CD4-positive, CD25-positive, alpha-beta regulatory T cell (primary cell): Measurements from ENCODE around the gene DNAH2. TPM values are rescaled to one million over a fixed set of nuclear protein-coding genes. Genes with fewer than 3 reads are reported as not detected.

Source experiments
- ATAC-seq, 2 donors: fragments of 150-1000 bp; cut with Tn5 transposase; one replicate each; pipeline ENCODE4 v1.10.0; 2021; ENCODE audit warnings: low read depth in 2 of 2, moderate number of reproducible peaks in 2 of 2, moderate library complexity in 1 of 2
- DNase-seq, 3 donors: peaks; one replicate each; pipeline versions ENCODE4 v3.0.0 to v3.0.0-alpha.2; 2012 to 2022; ENCODE audit warnings: mixed read lengths in 1 of 3
- H3K27ac ChIP-seq: one replicate; pipeline ENCODE4 v1.7.0; 2013; ENCODE audit warnings: mild to moderate bottlenecking, low read length; ENCODE audit not compliant: insufficient read depth, poor library complexity, severe bottlenecking
- H3K27me3 ChIP-seq: one replicate; pipeline ENCODE4 v1.7.0; 2013; ENCODE audit warnings: low read length; ENCODE audit not compliant: control insufficient read depth, insufficient read depth
- H3K36me3 ChIP-seq: one replicate; pipeline ENCODE4 v1.7.0; 2013; ENCODE audit warnings: mild to moderate bottlenecking, low read length, moderate library complexity; ENCODE audit not compliant: control insufficient read depth, insufficient read depth
- H3K4me1 ChIP-seq: 2 replicates; pipeline ENCODE4 v1.7.0; 2013; ENCODE audit warnings: mild to moderate bottlenecking, low read length; ENCODE audit not compliant: insufficient read depth, control insufficient read depth, poor library complexity, severe bottlenecking
- H3K4me3 ChIP-seq: one replicate; pipeline ENCODE4 v1.7.0; 2013; ENCODE audit warnings: low read depth, mild to moderate bottlenecking, low read length, moderate library complexity
- H3K9me3 ChIP-seq, 2 experiments: 1 replicate in 1 of 2; 2 replicates in 1 of 2; pipeline ENCODE4 v1.7.0; 2013; ENCODE audit warnings: low read length in 2 of 2, mild to moderate bottlenecking in 1 of 2, moderate library complexity in 1 of 2; ENCODE audit not compliant: control insufficient read depth in 2 of 2
- H3K27ac Mint-ChIP-seq, 3 donors: one replicate each; pipeline ENCODE4 v1.8.0; 2020 to 2022; ENCODE audit warnings: mild to moderate bottlenecking in 3 of 3, mixed read lengths in 3 of 3, moderate library complexity in 2 of 3
- H3K27me3 Mint-ChIP-seq: one replicate; pipeline ENCODE4 v1.8.0; 2022; ENCODE audit warnings: mild to moderate bottlenecking, mixed read lengths
- H3K36me3 Mint-ChIP-seq: one replicate; pipeline ENCODE4 v1.8.0; 2020; ENCODE audit warnings: mixed read lengths
- H3K4me1 Mint-ChIP-seq, 4 donors: one replicate each; pipeline ENCODE4 v1.8.0; 2020 to 2022; ENCODE audit warnings: mixed read lengths in 4 of 4, mild to moderate bottlenecking in 1 of 4
- H3K4me3 Mint-ChIP-seq, 4 donors: one replicate each; pipeline ENCODE4 v1.8.0; 2020 to 2022; ENCODE audit warnings: mild to moderate bottlenecking in 4 of 4, mixed read lengths in 4 of 4, moderate library complexity in 3 of 4
- H3K9me3 Mint-ChIP-seq, 7 donors: one replicate each; pipeline ENCODE4 v1.8.0; 2020 to 2022; ENCODE audit warnings: mixed read lengths in 7 of 7, mild to moderate bottlenecking in 3 of 7, moderate library complexity in 2 of 7
- polyA plus RNA-seq, 4 donors: library from polyadenylated mRNA; unstranded; fragments of 300-500 nt; fragmentation: Illumina TruSeq; gene quantifications; one replicate each; pipeline ENCODE4 v1.2.3, GENCODE V29; 2021
- total RNA-seq: library from RNA; stranded (reverse); gene quantifications from one replicate; pipeline ENCODE4 v1.2.3, GENCODE V29; 2022

The DNAH2 gene
- total and polyA plus RNA-seq, 5 donors from 2014 or later: not detected

DNA sequence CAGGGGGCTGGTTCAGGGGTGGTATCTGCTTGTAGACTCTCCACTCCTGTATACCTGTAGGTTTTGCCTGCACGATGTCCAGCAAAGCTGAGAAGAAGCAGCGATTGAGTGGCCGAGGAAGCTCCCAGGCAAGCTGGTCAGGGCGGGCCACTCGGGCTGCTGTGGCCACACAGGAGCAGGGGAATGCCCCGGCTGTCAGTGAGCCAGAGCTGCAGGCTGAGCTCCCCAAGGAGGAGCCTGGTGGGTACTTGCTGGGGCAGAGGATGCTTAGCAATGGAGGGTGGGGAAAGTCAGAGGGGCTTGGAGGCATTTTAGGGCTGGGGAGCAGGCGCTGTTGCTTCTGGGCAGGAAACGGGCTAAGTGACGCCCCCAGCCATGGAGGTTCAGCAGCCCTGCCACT, 2.1 kb downstream of the DNAH2 start:
- no peaks in the 10 kb centered on the region for H3K9me3 ChIP-seq
- Mint-ChIP-seq H3K4me1 (peaks cover 0 to 16% (median 6%) of the 10 kb centered on the region in 4 donors), H3K27ac (no peak overlapping the region), H3K4me3 (no peak overlapping the region), H3K27me3 (peaks cover 74% of the 10 kb centered on the region), H3K9me3 (peaks cover 0 to 3% (median 0%) of the 10 kb centered on the region in 7 donors), H3K36me3 (no peaks in the 10 kb centered on the region)
- no peaks in the 10 kb centered on the region for H3K36me3 ChIP-seq
- H3K4me1 ChIP-seq: peaks cover 15% of the 10 kb centered on the region
- DNase-seq (no peak), ATAC-seq (no peak)
- H3K4me3 ChIP-seq: no peak overlapping the region
- peaks cover 27% of the 10 kb centered on the region for H3K27me3 ChIP-seq
- H3K27ac ChIP-seq: no peak overlapping the region

DNA sequence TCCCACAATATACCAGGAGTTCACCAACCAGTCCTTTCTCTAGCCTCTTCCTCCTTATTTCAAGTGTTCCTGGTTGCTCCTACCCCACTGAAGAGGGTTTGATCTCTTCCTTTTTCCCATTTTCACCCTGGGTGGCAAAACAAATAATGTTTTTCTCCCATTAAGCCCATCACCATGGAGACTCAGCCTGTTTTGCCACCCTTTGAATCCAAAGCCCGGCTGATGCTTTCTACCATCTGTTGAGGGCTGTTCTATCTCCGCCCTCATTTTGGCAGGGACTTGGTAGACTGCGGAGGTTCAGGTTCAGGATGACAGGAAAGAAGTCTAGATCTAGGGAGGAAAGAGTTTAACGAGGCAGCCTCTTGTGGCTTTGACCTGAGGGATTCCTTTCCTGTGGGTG, 2.6 kb downstream of the DNAH2 start:
- Histone ChIP-seq H3K27me3 (peaks cover 27% of the 10 kb centered on the region), H3K4me3 (no peak overlapping the region), H3K4me1 (peaks cover 15% of the 10 kb centered on the region), H3K36me3 (no peaks in the 10 kb centered on the region), H3K27ac (no peak overlapping the region), H3K9me3 (no peaks in the 10 kb centered on the region)
- H3K27me3 Mint-ChIP-seq: peaks cover 74% of the 10 kb centered on the region
- peaks cover 0 to 16% (median 6%) of the 10 kb centered on the region in 4 donors for H3K4me1 Mint-ChIP-seq
- no peak overlapping the region for H3K4me3 Mint-ChIP-seq
- H3K9me3 Mint-ChIP-seq: peaks cover 0 to 3% (median 0%) of the 10 kb centered on the region in 7 donors
- no peak for ATAC-seq
- no peaks in the 10 kb centered on the region for H3K36me3 Mint-ChIP-seq
- H3K27ac Mint-ChIP-seq: no peak overlapping the region
- DNase-seq: no peak

DNA sequence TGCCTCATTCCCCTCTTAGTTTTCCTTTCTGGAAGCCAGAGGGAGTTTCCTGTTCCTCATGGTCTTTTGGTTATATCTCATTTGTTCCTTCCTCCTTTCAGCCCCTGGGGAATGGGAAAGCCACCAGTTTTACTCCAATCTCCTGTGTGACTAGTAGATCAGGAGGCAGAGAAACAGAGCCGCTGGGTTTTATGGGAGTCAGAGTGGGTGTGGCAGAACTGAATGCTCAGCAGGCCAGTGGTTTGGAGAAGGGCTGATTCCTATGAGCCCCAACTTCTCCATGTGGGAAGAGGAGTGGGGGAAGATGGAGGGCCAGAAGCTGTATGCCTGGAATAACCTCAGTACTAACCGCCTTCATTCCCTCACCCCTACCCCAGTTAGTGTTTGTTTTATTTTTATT, 4.1 kb downstream of the DNAH2 start:
- DNase-seq: no peak
- H3K9me3 Mint-ChIP-seq: peaks cover 0 to 4% (median 0%) of the 10 kb centered on the region in 7 donors
- Histone ChIP-seq H3K4me1 (peaks cover 15% of the 10 kb centered on the region), H3K36me3 (no peaks in the 10 kb centered on the region), H3K27ac (no peak overlapping the region), H3K9me3 (no peaks in the 10 kb centered on the region), H3K4me3 (no peak overlapping the region), H3K27me3 (peaks cover 14% of the 10 kb centered on the region)
- H3K27ac Mint-ChIP-seq: no peak overlapping the region
- no peaks in the 10 kb centered on the region for H3K36me3 Mint-ChIP-seq
- no peak overlapping the region for H3K4me3 Mint-ChIP-seq
- H3K27me3 Mint-ChIP-seq: peaks cover 62% of the 10 kb centered on the region
- no peak for ATAC-seq
- H3K4me1 Mint-ChIP-seq: peaks cover 0 to 12% (median 6%) of the 10 kb centered on the region in 4 donors

GRCh38 chr17:7727886-7728285, 10.3 kb downstream of the DNAH2 start:
- peaks cover 1% of the 10 kb centered on the region for H3K27me3 ChIP-seq
- no peaks in the 10 kb centered on the region for H3K36me3 Mint-ChIP-seq

DNA sequence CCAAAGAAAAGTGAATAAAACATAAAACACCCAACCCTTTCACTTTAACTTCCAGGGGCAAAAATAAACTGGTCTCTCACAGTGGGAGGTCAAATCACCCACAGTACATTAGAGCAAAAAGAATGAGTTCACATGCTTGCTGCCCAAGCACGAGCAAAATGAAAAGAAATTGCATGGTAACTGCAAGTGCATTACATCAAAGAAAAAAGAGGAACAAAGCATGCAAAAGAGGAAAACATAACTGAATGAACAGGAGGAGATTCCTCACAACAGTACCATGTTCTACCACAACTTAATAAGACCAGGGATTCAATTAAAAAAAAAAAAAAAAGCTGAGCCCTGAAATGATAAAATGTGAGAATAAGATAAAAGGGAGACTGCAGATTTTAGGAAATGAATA, 12.3 kb downstream of the DNAH2 start:
- Histone ChIP-seq H3K36me3 (no peaks in the 10 kb centered on the region), H3K9me3 (no peaks in the 10 kb centered on the region), H3K27me3 (peaks cover 1% of the 10 kb centered on the region), H3K4me1 (no peaks in the 10 kb centered on the region), H3K4me3 (no peak overlapping the region), H3K27ac (no peak overlapping the region)
- ATAC-seq: no peak
- H3K27me3 Mint-ChIP-seq: peaks cover 25% of the 10 kb centered on the region
- DNase-seq: no peak
- no peak overlapping the region for H3K4me3 Mint-ChIP-seq
- H3K36me3 Mint-ChIP-seq: no peaks in the 10 kb centered on the region
- peaks cover 0 to 2% (median 0%) of the 10 kb centered on the region in 7 donors for H3K9me3 Mint-ChIP-seq
- no peak overlapping the region for H3K27ac Mint-ChIP-seq
- H3K4me1 Mint-ChIP-seq: no peaks in the 10 kb centered on the region

More at GRCh38 chr17:7727886-7728285, 10.3 kb downstream of the DNAH2 start:
- H3K4me1 Mint-ChIP-seq: no peaks in the 10 kb centered on the region
- no peaks in the 10 kb centered on the region for H3K9me3 ChIP-seq
- no peak for DNase-seq
- no peaks in the 10 kb centered on the region for H3K4me1 ChIP-seq
- H3K27me3 Mint-ChIP-seq: peaks cover 35% of the 10 kb centered on the region
- peaks cover 0 to 2% (median 0%) of the 10 kb centered on the region in 7 donors for H3K9me3 Mint-ChIP-seq
- no peak overlapping the region for H3K27ac ChIP-seq
- ATAC-seq: no peak
- H3K27ac Mint-ChIP-seq: no peak overlapping the region
- H3K4me3 Mint-ChIP-seq: no peak overlapping the region
- no peak overlapping the region for H3K4me3 ChIP-seq
- H3K36me3 ChIP-seq: no peaks in the 10 kb centered on the region

- Mint-ChIP-seq H3K4me3 (no peak overlapping the region), H3K9me3 (no peaks in the 10 kb centered on the region), H3K36me3 (no peaks in the 10 kb centered on the region), H3K4me1 (no peaks in the 10 kb centered on the region), H3K27ac (no peak overlapping the region), H3K27me3 (peaks cover 21% of the 10 kb centered on the region)
- Histone ChIP-seq H3K27ac (no peak overlapping the region), H3K4me3 (no peak overlapping the region), H3K36me3 (no peaks in the 10 kb centered on the region), H3K27me3 (peaks cover 4% of the 10 kb centered on the region), H3K4me1 (no peaks in the 10 kb centered on the region), H3K9me3 (no peaks in the 10 kb centered on the region)
- ATAC-seq (no peak), DNase-seq (no peak)
Measured at GRCh38 chr17:7732981-7733539, 15.5 kb downstream of the DNAH2 start.

DNA sequence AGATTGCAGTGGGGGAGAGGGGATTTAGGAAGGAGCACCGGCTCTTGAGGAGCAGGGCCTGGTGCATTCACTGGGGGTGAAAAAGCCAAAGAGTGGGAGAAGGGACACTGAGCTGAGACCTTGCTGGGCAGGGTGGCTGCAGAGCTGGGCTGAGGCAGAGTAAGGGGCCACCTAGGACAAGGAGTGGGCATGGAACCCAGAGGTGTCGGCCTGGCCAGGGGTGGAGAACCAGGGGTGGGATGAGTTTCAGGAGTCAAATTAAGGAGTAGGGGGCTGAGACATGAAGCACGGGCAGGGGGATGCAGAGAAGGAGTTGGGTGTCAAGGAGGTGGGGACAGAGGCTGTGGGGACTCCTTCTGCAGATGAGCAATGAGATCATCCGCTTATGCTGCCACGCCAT, 20.1 kb downstream of the DNAH2 start:
- no peaks in the 10 kb centered on the region for H3K9me3 Mint-ChIP-seq
- ATAC-seq (no peak), DNase-seq (no peak)
- no peak overlapping the region for H3K27ac Mint-ChIP-seq
- no peaks in the 10 kb centered on the region for H3K36me3 ChIP-seq
- H3K4me1 ChIP-seq: no peaks in the 10 kb centered on the region
- no peaks in the 10 kb centered on the region for H3K36me3 Mint-ChIP-seq
- H3K27ac ChIP-seq: no peak overlapping the region
- no peaks in the 10 kb centered on the region for H3K9me3 ChIP-seq
- H3K4me1 Mint-ChIP-seq: peaks cover 0 to 3% (median 0%) of the 10 kb centered on the region in 4 donors
- no peak overlapping the region for H3K4me3 Mint-ChIP-seq
- H3K27me3 ChIP-seq: peaks cover 2% of the 10 kb centered on the region
- peaks cover 17% of the 10 kb centered on the region for H3K27me3 Mint-ChIP-seq
- no peak overlapping the region for H3K4me3 ChIP-seq

DNA sequence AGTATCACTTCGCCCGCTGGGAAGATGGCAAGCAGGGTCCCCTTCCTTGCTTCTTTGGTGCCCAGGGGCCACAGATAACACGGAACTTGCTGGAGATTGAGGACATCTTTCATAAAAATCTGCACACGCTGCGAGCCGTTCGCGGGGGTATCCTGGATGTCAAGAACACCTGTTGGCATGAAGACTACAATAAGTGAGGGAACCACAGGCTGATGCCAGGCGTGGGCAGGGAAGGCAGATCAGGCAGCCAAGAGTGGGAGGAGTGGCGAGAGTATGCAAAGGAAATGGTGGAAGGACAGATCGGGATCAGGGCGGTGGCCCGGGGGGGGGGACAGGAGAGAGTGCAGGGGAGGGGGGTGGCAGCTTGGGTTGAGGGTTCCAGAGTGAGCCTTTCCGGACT, 22.2 kb downstream of the DNAH2 start:
- Histone ChIP-seq H3K4me1 (no peaks in the 10 kb centered on the region), H3K9me3 (no peaks in the 10 kb centered on the region), H3K36me3 (no peaks in the 10 kb centered on the region), H3K27me3 (peaks cover 5% of the 10 kb centered on the region), H3K27ac (no peak overlapping the region), H3K4me3 (no peak overlapping the region)
- DNase-seq (no peak), ATAC-seq (no peak)
- Mint-ChIP-seq H3K36me3 (no peaks in the 10 kb centered on the region), H3K27me3 (peaks cover 28% of the 10 kb centered on the region), H3K9me3 (peaks cover 0 to 1% (median 0%) of the 10 kb centered on the region in 7 donors), H3K4me3 (no peak overlapping the region), H3K4me1 (peaks cover 0 to 3% (median 0%) of the 10 kb centered on the region in 4 donors), H3K27ac (peak overlapping the region in 1 of 3 donors; percentile 82)
